Smooth muscle cell (in vitro differentiated cells): ENCODE data around the gene TMEM269. TPM values are rescaled to one million over a fixed set of nuclear protein-coding genes. Genes with fewer than 3 reads are reported as not detected.

Experiments used
- DNase-seq: peaks from one replicate; lab custom pipeline; 2025; ENCODE audit not compliant: unreplicated experiment; lab: John Stamatoyannopoulos, UW
- H2AFZ ChIP-seq: fragments of 200-600 bp; sonication (generic); 2 replicates; pipeline ENCODE4 v1.6.0; 2016; ENCODE audit warnings: antibody characterized with exemption, low read depth, mild to moderate bottlenecking
- H3F3A ChIP-seq: fragments of 200-600 bp; sonication (generic); 2 replicates; pipeline ENCODE4 v1.6.0; 2017; ENCODE audit warnings: antibody characterized with exemption, low read depth
- H3K27ac ChIP-seq: fragments of 200-600 bp; sonication (generic); 2 replicates; pipeline ENCODE4 v1.5.1; 2016; ENCODE audit warnings: low read depth, mild to moderate bottlenecking
- H3K27me3 ChIP-seq: fragments of 200-600 bp; sonication (generic); 2 replicates; pipeline ENCODE4 v1.6.1; 2016; ENCODE audit warnings: low read depth, mild to moderate bottlenecking
- H3K36me3 ChIP-seq: fragments of 200-600 bp; sonication (generic); 2 replicates; pipeline ENCODE4 v1.5.1; 2016; ENCODE audit warnings: low read depth
- H3K4me1 ChIP-seq: fragments of 200-600 bp; sonication (generic); 2 replicates; pipeline ENCODE4 v1.5.1; 2016; ENCODE audit warnings: low read depth
- H3K4me2 ChIP-seq: fragments of 200-600 bp; sonication (generic); 2 replicates; pipeline ENCODE4 v1.6.0; 2016; ENCODE audit warnings: mild to moderate bottlenecking
- H3K4me3 ChIP-seq: fragments of 200-600 bp; sonication (generic); 2 replicates; pipeline ENCODE4 v1.5.1; 2016; ENCODE audit warnings: mild to moderate bottlenecking
- H3K79me2 ChIP-seq: fragments of 200-600 bp; sonication (generic); 2 replicates; pipeline ENCODE4 v1.6.0; 2016; ENCODE audit warnings: low read depth, mild to moderate bottlenecking
- H3K9ac ChIP-seq: fragments of 200-600 bp; sonication (generic); 2 replicates; pipeline ENCODE4 v1.6.0; 2016; ENCODE audit warnings: low read depth
- H3K9me3 ChIP-seq: fragments of 200-600 bp; sonication (generic); replicated peaks from 2 replicates; pipeline ENCODE4 v1.5.1; 2016; ENCODE audit warnings: low read depth
- H4K20me1 ChIP-seq: fragments of 200-600 bp; sonication (generic); 2 replicates; pipeline ENCODE4 v1.6.0; 2016; ENCODE audit warnings: low read depth
- WGBS: methylation state at CpG from one replicate; pipeline ENCODE4 v1.1.7; 2016; ENCODE audit warnings: low lambda C conversion rate; 5-methylcytosine and 5-hydroxymethylcytosine counted together
- polyA plus RNA-seq: library from polyadenylated mRNA; unstranded; fragments of >200 nt; fragmentation: Nextera tagmentation; extraction: Ambion mirVana; gene quantifications from 2 replicates; pipeline ENCODE4 v1.2.1, GENCODE V29; 2016
- total RNA-seq: library from RNA; depleted of rRNA; stranded (reverse); fragments of >200 nt; gene quantifications from 2 replicates; pipeline ENCODE4 v1.2.3, GENCODE V29; 2014
- TF ChIP-seq, protein P1 (sequence below): fragments of 200-600 bp; sonication (generic); IDR thresholded peaks from 2 replicates; pipeline ENCODE4 v1.5.1; 2017; ENCODE audit warnings: borderline replicate concordance, mild to moderate bottlenecking, antibody characterized with exemption; ENCODE audit not compliant: insufficient read depth, poor library complexity, severe bottlenecking

The TMEM269 gene
- total and polyA plus RNA-seq, 2 experiments from 2014 or later = 0.15 to 0.36 TPM

GRCh38 chr1:42743317-42744147 is 41.3 kb upstream of the TMEM269 start:
- DNase-seq = no peak
- H3K27ac ChIP-seq = peak overlapping the region; percentile 28

GRCh38 chr1:42744148-42744413 is 40.7 kb upstream of the TMEM269 start:
- peak overlapping the region; percentile 28 for H3K27ac ChIP-seq
- H3K4me3 ChIP-seq = no peak overlapping the region
- H3K4me1 ChIP-seq = peaks cover 16% of the 10 kb centered on the region
- peaks cover 28% of the 10 kb centered on the region for H3F3A ChIP-seq
- no peak overlapping the region for H2AFZ ChIP-seq
- no peak overlapping the region for H3K4me2 ChIP-seq
- H3K9ac ChIP-seq = no peak overlapping the region
- no peak for DNase-seq
- H3K79me2 ChIP-seq = no peaks in the 10 kb centered on the region
- 70% methylated on average over 9 of the region's 9 CpGs for WGBS
- no peaks in the 10 kb centered on the region for H3K36me3 ChIP-seq
- TF ChIP-seq, protein P1, sequence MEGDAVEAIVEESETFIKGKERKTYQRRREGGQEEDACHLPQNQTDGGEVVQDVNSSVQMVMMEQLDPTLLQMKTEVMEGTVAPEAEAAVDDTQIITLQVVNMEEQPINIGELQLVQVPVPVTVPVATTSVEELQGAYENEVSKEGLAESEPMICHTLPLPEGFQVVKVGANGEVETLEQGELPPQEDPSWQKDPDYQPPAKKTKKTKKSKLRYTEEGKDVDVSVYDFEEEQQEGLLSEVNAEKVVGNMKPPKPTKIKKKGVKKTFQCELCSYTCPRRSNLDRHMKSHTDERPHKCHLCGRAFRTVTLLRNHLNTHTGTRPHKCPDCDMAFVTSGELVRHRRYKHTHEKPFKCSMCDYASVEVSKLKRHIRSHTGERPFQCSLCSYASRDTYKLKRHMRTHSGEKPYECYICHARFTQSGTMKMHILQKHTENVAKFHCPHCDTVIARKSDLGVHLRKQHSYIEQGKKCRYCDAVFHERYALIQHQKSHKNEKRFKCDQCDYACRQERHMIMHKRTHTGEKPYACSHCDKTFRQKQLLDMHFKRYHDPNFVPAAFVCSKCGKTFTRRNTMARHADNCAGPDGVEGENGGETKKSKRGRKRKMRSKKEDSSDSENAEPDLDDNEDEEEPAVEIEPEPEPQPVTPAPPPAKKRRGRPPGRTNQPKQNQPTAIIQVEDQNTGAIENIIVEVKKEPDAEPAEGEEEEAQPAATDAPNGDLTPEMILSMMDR = no peak
- no peaks in the 10 kb centered on the region for H3K9me3 ChIP-seq
- H3K27me3 ChIP-seq = no peaks in the 10 kb centered on the region
- peaks cover 26% of the 10 kb centered on the region for H4K20me1 ChIP-seq

More at GRCh38 chr1:42743317-42744147, 41.3 kb upstream of the TMEM269 start:
- Histone ChIP-seq H3K4me2 (peak overlapping the region; percentile 14), H2AFZ (no peak overlapping the region), H3K27me3 (no peaks in the 10 kb centered on the region), H3K9me3 (no peaks in the 10 kb centered on the region), H3K79me2 (no peaks in the 10 kb centered on the region), H3F3A (peaks cover 28% of the 10 kb centered on the region), H3K9ac (no peak overlapping the region), H3K36me3 (no peaks in the 10 kb centered on the region), H4K20me1 (peaks cover 23% of the 10 kb centered on the region), H3K4me3 (no peak overlapping the region), H3K4me1 (peaks cover 16% of the 10 kb centered on the region)
- 63% methylated on average over 21 of the region's 21 CpGs for WGBS
- TF ChIP-seq, protein P1 = no peak

GRCh38 chr1:42745851-42746250 is 38.9 kb upstream of the TMEM269 start:
- Histone ChIP-seq H2AFZ (no peak overlapping the region), H3K4me2 (no peak overlapping the region), H3F3A (peaks cover 28% of the 10 kb centered on the region), H3K4me3 (no peak overlapping the region), H3K9me3 (no peaks in the 10 kb centered on the region), H4K20me1 (peaks cover 32% of the 10 kb centered on the region), H3K4me1 (peaks cover 1% of the 10 kb centered on the region), H3K27ac (peak overlapping the region; percentile 56), H3K79me2 (no peaks in the 10 kb centered on the region), H3K9ac (no peak overlapping the region), H3K36me3 (peaks cover 6% of the 10 kb centered on the region), H3K27me3 (no peaks in the 10 kb centered on the region)
- TF ChIP-seq, protein P1 = no peak
- no peak for DNase-seq
- 54% methylated on average over 8 of the region's 8 CpGs for WGBS
